AG04450 (cell line): ENCODE measurements around the gene DOCK9. TPM values are rescaled to one million over a fixed set of nuclear protein-coding genes. Genes with fewer than 3 reads are reported as not detected.

Experiments used
- CTCF ChIA-PET: fragments of 300-600, 350-600 bp; formaldehyde crosslinking; extraction: SDS; loops from one replicate; lab custom pipeline; 2022; ENCODE audit warnings: antibody characterized with exemption, inconsistent platforms; lab: Charles Lee
- POLR2A ChIA-PET: fragments of 350-600 bp; formaldehyde crosslinking; extraction: SDS; loops from one replicate; lab custom pipeline; 2021; ENCODE audit warnings: antibody characterized with exemption, inconsistent platforms; lab: Yijun Ruan, JAX
- DNase-seq: peaks from one replicate; pipeline ENCODE4 v3.0.0-alpha.2; 2011; ENCODE audit warnings: low read depth, low spot score
- H3K27ac ChIP-seq: one replicate; pipeline ENCODE4 v1.5.1; 2012; ENCODE audit warnings: low read depth, low read length, control low read depth
- H3K27me3 ChIP-seq: one replicate; pipeline ENCODE4 v1.6.0; 2012; ENCODE audit warnings: low read length; ENCODE audit not compliant: control insufficient read depth, insufficient read depth
- H3K4me3 ChIP-seq: 2 replicates; pipeline ENCODE4 v1.5.1; 2011; ENCODE audit warnings: mild to moderate bottlenecking, low read depth, low read length, control low read depth
- H3K9me3 ChIP-seq: 2 replicates; pipeline ENCODE4 v1.5.1; 2012; ENCODE audit warnings: low read length; ENCODE audit not compliant: control insufficient read depth, insufficient read depth
- CTCF ChIP-seq: IDR thresholded peaks from 2 replicates; pipeline ENCODE4 v1.5.1; 2011; ENCODE audit warnings: low read depth, low read length, control low read depth, inconsistent platforms
- polyA plus RNA-seq: library from polyadenylated mRNA; depleted of rRNA; stranded (reverse); fragments of >200 nt; gene quantifications from 2 replicates; pipeline ENCODE4 v1.2.3, GENCODE V29; 2011

The DOCK9 gene
- polyA plus RNA-seq, 1 experiment, result 9.6 TPM

- H3K4me3 ChIP-seq, result no peak overlapping the region
- H3K27me3 ChIP-seq, result no peaks in the 10 kb centered on the region
- no peak overlapping the region for H3K27ac ChIP-seq
- no peaks in the 10 kb centered on the region for H3K9me3 ChIP-seq
- CTCF ChIA-PET, result interaction anchor here (2.0 kb wide), 1 partner anchor 38 kb away, joined by 7 read pairs; no protein-coding TSS in a partner anchor
- POLR2A ChIA-PET, result no interaction called here
- TF ChIP-seq CTCF, result no peak
- DNase-seq, result no peak
These were observed 176.0 kb downstream of the DOCK9 start for GRCh38 chr13:98801626-98802418.

- ChIA-PET POLR2A (no interaction called here), CTCF (interaction anchor here (0.7 to 2.0 kb wide), 2 partner anchors 40 to 43 kb away, joined by 3 to 7 read pairs; no protein-coding TSS in a partner anchor)
- Histone ChIP-seq H3K27ac (no peak overlapping the region), H3K4me3 (no peak overlapping the region), H3K9me3 (no peaks in the 10 kb centered on the region), H3K27me3 (no peaks in the 10 kb centered on the region)
- TF ChIP-seq CTCF, result no peak
- no peak for DNase-seq
These were observed 177.8 kb downstream of the DOCK9 start for GRCh38 chr13:98800078-98800477.

GRCh38 chr13:98798849-98799645 is 178.8 kb downstream of the DOCK9 start:
- ChIA-PET CTCF (no interaction called here), POLR2A (no interaction called here)
- no peaks in the 10 kb centered on the region for H3K27me3 ChIP-seq
- H3K27ac ChIP-seq, result no peak overlapping the region
- no peak for TF ChIP-seq CTCF
- no peaks in the 10 kb centered on the region for H3K9me3 ChIP-seq
- no peak overlapping the region for H3K4me3 ChIP-seq
- DNase-seq, result no peak

GRCh38 chr13:98797456-98797855 is 180.4 kb downstream of the DOCK9 start:
- Histone ChIP-seq H3K9me3 (no peaks in the 10 kb centered on the region), H3K4me3 (no peak overlapping the region), H3K27me3 (no peaks in the 10 kb centered on the region), H3K27ac (peak overlapping the region; percentile 31)
- no peak for DNase-seq
- TF ChIP-seq CTCF, result no peak
- ChIA-PET CTCF (no interaction called here), POLR2A (no interaction called here)

- DNase-seq, result no peak
- TF ChIP-seq CTCF, result no peak
- ChIA-PET POLR2A (no interaction called here), CTCF (no interaction called here)
- Histone ChIP-seq H3K4me3 (no peak overlapping the region), H3K27ac (no peak overlapping the region), H3K9me3 (no peaks in the 10 kb centered on the region), H3K27me3 (no peaks in the 10 kb centered on the region)
These were observed 181.1 kb downstream of the DOCK9 start for GRCh38 chr13:98796798-98797197.
